ENCODE measurements around the gene ZNF100.
A peak's percentile ranks its signal among the peaks of the same experiment; 100 is the strongest.
"Not testable (repeated sequence)": the region's sequence is repeated elsewhere in the genome, so short reads cannot be mapped to it uniquely, and the experiment has no call there.

ZNF100 gene

DNA sequence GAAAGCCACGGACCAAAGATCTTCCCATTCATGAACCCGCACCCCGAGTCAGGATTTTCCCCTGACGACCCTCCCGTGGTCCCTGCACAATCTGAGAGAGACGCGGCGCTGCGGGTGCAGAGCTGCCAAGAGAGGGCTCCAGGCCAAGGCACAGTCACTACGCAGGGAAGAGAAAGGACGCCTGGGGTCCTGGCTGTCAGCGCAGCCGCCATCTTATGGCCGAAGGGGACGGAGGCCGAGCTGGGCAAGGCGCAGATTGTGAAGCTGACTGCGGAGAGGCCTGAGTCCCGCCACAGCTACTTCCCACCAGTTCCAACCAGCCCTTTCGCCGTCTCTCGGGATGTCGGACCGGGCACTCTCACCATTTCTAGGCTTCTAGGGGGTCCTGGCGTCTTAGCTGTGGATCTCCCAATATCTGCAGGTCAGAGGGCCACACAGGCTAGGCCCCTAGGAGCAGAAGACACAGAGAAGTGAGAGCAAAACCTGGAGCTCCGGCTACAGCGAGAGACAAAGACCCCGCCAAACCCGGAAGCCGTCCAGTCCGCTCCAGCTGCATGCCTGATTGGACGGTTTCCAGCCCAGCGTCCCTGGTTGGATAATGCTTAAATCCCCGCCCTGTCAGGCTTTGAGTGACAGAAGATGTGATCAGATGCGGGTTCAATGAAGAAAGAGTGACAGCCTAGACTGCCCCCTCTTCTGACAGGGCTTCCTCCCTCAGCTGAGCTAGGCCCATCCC is at the start of gene ZNF100:
Gene ZNF100, minus strand, starts transcription at position 515 of the 736 bp plus-strand sequence. Its CDS starts 150 bp downstream, at position 365.
- DNase-seq (ENCODE audit: low read depth) = peak; percentile 59

DNA sequence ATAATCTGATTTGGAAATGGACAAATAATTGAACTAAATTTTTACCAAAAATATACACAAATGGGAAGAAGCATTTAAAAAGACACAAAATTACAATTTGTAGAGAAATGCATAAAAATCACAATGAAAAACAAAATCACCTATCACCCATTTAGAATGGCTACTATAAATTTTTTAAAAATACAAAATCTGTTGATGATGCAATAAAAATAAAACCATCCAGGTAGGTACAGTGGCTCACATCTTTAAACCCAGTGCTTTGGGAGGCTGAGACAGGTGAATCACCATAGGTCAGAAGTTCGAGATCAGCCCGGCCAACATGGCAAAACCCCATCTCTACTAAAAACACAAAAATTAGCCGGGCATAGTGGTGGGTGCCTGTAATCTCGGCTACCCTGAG is 45.1 kb upstream of the ZNF100 start:
- no peak for DNase-seq (ENCODE audit: low read depth)

DNA sequence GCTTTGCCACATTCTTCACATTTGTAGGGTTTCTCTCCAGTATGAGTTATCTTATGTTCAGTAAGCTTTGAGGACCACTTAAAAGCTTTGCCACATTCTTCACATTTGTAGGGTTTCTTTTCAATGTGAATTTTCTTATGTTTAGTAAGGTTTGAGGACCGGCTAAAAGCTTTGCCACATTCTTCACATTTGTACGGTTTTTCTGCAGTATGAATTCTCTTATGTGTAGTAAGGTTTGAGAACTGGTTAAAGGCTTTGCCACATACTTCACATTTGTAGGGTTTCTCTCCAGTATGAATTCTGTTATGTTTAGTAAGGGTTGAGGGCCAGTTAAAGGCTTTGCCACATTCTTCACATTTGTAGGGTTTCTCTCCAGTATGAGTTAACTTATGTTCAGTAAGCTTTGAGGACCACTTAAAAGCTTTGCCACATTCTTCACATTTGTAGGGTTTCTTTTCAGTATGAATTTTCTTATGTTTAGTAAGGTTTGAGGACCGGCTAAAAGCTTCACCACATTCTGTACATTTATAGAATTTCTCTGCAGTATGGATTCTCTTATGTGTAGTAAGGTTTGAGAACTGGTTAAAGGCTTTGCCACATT is 41.1 kb upstream of the ZNF100 start:
- DNase-seq (ENCODE audit: low read depth) = not testable (repeated sequence)

DNA sequence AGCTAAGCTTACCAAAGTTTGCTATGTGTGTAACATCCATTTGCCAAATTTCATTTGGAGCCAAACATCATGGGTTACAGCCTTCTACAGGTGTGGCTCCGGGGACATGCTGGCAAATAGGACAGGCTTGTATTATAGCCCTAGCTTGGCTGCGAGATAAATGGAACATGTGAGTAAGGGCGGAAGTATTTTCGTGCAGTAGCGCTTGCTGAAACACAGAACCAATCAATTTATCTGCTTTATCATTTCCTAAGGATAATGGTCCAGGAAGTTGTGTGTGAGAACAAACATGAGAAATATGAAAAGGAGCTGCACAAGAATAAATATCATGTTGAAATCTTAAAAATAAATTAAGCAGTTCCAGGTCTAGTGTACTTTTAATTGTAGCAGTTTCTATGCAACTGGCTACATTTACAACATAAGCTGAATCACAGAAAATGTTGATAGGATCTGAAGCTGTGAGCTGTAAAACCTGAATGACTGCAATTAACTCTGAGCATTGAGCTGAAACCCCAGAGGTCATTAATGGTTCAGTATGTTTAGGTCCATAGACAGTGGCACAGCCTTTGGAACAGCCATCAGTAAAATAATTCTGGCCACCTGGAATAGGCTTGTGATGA is 22.2 kb upstream of the ZNF100 start:
- no peak for DNase-seq (ENCODE audit: low read depth)

DNA sequence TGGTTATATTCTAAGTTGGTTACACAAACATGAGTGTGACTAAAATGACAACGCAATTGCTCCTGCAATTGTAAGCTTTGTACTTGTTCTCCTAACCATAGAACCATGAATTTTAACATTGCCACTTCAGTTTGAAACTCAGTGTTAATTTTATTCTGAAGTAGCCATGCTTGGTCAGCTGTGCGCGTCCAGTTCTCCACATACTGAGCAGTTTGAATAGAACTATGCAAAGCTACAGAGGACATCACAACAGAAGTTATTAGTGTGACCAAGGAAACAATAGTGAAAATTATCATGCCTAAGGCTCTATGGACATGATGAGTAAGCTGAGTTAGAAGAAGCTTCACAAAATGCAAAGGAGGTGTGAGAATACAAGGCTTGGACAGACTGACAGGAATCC is 19.6 kb upstream of the ZNF100 start:
- no peak for DNase-seq (ENCODE audit: low read depth)

DNA sequence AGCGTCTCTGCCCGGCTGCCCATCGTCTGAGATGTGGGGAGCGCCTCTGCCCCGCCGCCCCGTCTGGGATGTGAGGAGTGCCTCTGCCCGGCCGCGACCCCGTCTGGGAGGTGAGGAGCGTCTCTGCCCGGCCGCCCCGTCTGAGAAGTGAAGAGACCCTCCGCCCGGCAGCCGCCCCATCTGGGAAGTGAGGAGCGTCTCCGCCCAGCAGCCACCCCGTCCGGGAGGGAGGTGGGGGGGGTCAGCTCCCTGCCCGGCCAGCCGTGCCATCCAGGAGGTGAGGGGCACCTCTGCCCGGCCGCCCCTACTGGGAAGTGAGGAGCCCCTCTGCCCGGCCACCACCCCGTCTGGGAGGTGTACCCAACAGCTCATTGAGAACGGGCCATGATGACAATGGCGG is 8.4 kb upstream of the ZNF100 start:
- DNase-seq (ENCODE audit: low read depth) = not testable (repeated sequence)

DNA sequence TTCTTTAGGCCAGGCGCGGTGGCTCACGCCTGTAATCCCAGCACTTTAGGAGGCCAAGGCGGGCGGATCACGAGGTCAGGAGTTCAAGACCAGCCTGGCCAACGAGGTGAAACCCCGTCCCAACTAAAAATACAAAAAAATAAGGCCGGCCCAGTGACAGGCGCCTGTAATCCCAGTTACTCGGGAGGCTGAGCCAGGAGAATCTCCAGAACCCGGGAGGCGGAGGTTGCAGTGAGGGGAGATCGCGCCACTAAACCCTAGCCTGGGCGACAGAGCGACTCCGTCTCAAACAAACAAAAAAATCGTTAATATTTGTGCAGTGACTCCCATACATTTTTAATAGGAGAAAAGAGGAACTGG is 694 bp downstream of the ZNF100 start:
- DNase-seq (ENCODE audit: low read depth) = not testable (repeated sequence)

DNA sequence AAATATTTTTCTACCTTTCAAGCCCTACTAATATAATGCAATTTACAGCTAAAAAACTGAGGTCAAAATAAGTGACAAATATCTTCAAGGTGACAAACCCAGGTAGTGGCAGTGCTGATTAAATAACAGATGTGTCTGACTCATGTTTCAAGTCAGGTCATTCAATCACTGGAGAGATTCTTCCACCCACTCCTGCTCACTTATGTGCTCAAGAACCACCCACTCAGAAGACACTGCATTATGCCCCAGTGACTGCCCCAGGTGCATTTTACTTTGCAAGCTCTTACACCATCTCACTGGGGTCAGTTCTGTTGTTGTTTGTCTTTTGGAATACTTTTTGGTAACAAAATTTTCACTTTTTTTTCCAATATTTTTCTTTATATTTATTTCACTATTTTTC is 2.2 kb downstream of the ZNF100 start:
- DNase-seq (ENCODE audit: low read depth) = no peak

DNA sequence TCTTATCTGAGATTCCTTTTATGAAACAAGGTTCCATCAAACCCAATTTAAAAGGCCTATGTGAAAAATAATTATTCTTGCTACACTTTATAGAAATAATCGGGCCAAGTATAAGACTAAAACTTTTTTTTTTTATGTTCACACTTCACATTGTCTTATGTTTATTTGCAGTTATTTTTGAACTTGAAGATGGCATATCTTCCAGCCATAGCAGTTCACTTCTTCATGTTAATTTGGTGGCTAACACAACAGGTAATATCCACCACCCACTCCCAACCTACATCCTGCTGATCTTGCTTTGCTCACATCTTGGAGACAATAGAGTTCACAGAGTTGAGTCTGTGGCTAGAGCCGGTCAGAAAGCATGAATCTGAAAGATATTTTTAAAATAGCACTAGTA is 5.8 kb downstream of the ZNF100 start:
- DNase-seq (ENCODE audit: low read depth) = not testable (repeated sequence)

DNA sequence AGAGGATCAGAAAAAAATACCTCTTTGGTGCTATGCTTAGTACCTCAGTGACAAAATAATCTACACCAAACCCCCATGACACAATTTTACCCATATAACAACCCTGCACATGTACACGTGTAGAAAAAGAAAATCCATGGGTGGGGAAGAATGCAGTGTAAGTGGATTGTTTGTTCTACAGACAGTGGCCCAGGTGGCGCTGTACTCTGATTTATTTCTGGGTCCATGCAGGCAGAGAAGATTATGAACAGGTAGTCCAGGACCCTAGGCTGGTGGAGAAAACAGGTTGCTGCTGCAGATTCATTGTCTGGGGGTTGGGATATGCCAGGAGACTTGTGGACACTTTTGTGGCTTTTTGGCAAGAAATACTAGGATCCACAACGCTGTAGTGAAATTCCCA is 9.1 kb downstream of the ZNF100 start:
- DNase-seq (ENCODE audit: low read depth) = no peak

DNA sequence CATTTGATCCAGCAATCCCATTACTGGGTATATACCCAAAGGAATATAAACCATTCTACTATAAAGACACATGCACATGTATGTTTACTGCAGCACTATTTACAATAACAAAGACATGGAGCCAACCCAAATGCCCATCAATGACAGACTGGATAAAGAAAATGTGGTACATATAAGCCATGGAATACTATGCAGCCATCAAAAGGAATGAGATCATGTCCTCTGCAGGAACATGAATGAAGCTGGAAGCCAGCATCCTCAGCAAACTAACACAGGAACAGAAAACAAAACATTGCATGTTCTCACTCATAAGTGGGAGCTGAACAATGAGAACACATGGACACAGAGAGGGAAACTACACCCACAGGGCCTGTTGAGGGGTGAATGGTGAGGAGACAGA is 11.8 kb downstream of the ZNF100 start:
- DNase-seq (ENCODE audit: low read depth) = not testable (repeated sequence)

DNA sequence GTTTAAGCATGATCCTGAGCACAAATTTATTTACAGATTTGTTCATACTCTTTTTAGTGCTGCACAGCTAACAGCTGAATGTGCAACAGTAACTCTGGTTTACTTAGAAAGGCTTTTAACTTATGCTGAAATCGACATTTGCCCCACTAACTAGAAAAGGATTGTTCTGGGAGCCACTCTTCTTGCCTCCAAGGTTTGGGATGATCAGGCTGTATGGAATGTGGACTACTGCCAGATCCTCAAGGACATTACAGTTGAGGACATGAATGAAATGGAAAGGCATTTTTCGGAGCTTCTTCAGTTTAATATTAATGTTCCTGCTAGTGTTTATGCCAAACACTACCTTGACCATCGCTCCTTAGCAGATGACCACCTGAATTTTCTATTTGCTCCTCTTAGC is 16.0 kb downstream of the ZNF100 start:
- DNase-seq (ENCODE audit: low read depth) = no peak

DNA sequence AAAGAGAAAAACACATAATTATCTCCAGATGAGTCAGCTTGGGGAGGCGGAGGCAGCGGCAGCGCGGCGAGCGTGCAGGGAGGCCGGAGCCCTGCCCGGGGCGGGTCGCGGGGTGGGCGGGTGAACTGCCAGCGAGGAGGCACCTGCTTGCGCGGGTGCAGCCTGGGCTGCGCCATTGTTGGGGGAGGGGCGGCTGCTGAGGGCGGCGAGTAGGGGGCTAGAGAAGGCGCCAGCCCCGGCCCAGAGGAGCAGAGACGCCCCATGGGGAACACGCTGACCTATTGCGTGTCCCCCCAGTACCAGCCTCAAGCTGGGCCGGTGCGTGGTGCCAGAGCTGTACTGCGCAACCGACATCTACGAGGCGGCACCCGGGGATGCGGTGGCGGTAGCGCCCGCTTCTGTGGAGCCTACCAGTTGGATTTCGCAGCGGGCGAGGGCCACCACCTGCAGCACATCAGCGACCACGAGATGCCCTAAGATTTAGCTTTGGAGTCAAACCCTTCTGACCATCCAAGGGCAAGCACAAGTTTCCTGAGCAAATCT is 16.7 kb downstream of the ZNF100 start:
- no peak for DNase-seq (ENCODE audit: low read depth)

DNA sequence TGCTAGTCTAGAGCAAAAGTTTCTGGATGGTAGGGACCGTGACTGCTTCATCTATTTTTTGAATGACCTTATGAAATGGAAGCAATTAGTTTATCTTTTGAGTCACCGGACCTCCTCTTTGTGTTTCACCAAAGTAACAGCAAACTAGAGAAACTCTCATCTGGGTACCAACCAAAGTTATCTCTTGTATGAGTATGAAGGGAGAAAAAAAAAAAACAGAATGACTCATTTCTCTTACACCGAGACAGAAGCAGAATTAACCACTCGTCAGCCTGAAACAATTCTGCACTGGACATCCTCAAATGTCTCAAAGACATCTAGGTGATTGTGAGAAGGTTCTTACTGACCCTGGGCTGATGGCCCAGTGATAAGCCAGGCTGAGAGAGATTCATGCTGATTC is 18.3 kb downstream of the ZNF100 start:
- no peak for DNase-seq (ENCODE audit: low read depth)

DNA sequence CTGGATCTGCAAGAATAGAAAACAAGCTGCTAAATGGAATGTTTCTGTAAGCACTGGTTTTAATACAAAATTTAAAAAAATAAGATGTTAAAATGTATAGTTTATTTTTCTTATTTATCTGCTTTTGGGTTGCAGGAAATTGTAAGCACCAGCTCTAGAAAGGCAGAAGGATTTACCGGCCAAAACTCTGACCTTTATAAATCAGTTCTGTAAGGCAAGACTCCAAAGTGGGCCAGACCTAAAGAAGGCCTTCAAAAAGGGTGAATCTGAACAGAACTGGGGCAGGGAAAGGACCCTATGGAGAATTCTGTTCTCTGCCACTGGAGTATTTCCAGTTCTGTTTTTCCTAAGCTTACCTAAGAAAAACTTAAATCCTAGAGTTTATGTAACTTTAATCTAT is 19.3 kb downstream of the ZNF100 start:
- no peak for DNase-seq (ENCODE audit: low read depth)

DNA sequence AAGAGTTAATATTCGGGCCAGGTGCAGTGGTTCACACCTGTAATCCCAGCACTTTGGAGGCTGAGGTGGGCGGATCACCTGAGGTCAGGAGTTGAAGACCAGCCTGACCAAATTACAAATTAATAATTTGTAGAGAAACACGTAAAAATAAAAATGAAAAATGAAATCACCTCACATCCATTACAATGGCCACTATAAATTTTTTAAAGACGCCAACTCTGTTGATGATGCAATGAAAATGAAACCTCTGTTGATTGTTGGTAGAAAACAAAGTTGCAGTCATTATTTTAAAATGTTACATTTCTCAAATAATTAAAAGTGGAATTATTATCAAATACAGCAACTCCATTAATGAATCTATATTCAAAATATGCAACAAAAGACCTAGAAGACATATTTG is 26.8 kb downstream of the ZNF100 start:
- no peak for DNase-seq (ENCODE audit: low read depth)

DNA sequence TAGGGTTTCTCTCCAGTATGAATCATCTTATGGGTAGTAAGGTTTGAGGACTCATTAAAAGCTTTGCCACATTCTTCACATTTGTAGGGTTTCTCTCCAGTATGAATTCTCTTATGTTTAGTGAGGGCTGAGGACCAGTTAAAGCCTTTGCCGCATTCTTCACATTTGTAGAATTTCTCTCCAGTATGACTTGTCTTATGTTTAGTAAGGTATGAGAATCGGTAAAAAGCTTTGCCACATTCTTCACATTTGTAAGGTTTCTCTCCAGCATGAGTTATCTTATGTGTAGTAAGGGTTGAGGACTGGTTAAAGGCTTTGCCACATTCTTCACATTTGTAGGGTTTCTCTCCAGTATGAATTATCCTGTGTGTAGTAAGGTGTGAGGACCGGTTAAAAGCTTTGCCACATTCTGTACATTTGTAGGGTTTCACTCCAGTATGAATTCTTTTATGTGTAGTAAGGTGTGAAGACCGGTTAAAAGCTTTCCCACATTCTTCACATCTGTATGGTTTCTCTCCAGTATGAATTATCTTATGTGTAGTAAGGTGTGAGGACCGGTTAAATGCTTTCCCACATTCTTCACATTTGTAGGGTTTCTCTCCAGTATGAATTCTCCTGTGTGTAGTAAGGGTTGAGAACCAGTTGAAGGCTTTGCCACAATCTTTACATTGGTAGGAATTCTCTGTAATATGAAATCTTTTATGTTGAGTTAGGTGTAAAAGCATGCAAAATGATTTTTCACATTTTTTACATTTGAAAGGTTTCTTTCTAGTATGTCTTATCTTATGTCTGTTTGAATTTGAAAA is 40.2 kb downstream of the ZNF100 start:
- DNase-seq (ENCODE audit: low read depth) = not testable (repeated sequence)

DNA sequence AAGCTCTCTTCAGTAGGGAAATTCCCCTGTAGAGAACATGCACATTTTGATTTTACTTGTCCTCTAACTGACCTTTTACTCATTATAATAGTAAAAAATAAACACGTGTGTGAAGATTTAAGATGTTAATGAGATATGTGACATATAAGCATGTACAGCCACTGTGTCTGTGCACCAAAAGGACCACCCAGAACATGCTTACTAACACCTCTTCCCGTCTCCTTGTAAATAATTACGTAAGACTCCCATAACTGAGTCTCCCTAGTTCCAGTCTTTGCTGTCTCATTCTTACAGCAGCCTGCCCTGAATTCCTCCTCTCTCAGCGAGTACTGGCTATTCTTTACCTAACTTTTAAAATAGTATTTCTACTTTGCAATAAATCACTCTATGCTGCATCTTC is 53.6 kb downstream of the ZNF100 start:
- no peak for DNase-seq (ENCODE audit: low read depth)

DNA sequence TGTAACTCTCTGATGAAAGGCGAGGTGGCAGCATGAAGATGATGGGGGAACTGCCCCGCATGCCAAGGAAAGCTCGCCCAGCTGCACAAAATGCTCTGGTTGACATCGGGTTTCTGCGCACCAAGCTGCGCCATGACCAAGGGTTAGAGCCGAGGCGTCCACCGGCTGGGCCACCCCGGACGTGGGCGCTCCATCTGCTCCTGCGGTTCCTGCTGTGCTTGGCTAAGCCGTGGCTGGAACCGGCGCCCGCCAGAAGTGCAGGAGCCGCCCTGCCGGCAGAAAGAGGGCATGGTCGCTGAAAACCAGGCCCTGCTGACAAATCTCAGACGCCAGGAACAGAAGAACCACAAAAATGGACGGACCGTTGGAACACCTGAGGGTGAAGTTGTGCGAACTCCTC is 57.9 kb downstream of the ZNF100 start:
- DNase-seq (ENCODE audit: low read depth) = no peak

DNA sequence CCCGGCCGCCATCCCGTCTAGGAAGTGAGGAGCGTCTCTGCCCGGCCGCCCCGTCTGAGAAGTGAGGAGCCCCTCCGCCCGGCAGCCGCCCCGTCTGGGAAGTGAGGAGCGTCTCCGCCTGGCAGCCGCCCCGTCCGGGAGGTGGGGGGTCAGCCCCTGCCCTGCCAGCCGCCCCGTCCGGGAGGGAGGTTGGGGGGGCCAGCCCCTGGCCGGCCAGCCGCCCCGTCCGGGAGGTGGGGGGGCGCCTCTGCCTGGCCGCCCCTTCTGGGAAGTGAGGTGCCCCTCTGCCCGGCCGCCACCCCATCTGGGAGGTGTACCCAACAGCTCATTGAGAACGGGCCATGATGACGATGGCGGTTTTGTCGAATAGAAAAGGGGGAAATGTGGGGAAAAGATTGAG is 59.5 kb downstream of the ZNF100 start:
- DNase-seq (ENCODE audit: low read depth) = not testable (repeated sequence)

DNA sequence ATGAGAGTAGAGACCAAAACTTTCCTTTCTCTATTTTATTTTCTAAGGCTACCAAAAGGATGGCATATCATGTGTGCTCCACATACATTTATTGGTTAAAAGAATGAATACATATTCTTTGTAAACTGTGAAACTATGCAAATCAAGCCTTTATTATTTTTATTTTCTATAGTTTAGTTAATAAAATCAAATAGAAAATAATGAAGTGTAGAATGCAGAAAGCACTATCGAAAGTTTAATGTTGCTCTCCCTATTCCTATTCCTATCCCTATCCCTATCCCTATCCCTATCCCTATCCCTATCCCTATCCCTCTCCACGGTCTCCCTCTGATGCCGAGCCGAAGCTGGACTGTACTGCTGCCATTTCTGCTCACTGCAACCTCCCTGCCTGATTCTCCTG is 60.3 kb downstream of the ZNF100 start:
- no peak for DNase-seq (ENCODE audit: low read depth)

DNA sequence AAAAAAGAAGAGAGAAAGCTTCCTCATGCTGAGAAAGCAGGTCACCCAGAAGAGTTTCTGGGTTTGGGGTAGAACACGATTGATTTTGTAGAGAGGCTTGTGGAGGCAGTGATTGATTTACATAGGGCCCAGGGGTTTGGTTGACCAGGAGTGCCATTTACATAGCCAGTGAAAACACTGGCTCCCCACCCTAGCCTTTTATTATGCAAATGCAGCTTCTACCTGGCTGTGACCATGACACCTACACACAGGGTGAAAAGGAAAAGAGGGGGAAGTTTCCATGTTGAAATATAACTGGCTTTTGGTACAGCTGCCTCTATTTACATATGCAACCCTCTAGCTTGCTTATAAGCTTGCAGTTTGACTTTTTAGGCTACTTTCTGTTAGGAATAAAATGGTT is 62.0 kb downstream of the ZNF100 start:
- DNase-seq (ENCODE audit: low read depth) = no peak

Data from stimulated activated CD8-positive, alpha-beta memory T cell treated with anti-CD3 and anti-CD28 coated beads, Interleukin-15, amount 100 ng/mL, for 24 hours (primary cell).